GM12864 (cell line): ENCODE data around the gene PRIM2.
"Not testable (repeated sequence)": the region's sequence is repeated elsewhere in the genome, so short reads cannot be mapped to it uniquely, and the experiment has no call there.

Experiments used
- DNase-seq: peaks from one replicate; pipeline ENCODE4 v3.0.0-alpha.2; 2011; ENCODE audit warnings: low read depth
- H3K4me3 ChIP-seq: 2 replicates; pipeline ENCODE4 v1.5.1; 2011; ENCODE audit warnings: mild to moderate bottlenecking, low read depth, low read length, control low read depth
- TF ChIP-seq, protein P1 (sequence below): IDR thresholded peaks from 2 replicates; pipeline ENCODE4 v1.5.1; 2011; ENCODE audit warnings: low read depth, mild to moderate bottlenecking, moderate library complexity, low read length, control low read depth, inconsistent platforms; ENCODE audit errors: missing control alignments

PRIM2 gene, protein sequence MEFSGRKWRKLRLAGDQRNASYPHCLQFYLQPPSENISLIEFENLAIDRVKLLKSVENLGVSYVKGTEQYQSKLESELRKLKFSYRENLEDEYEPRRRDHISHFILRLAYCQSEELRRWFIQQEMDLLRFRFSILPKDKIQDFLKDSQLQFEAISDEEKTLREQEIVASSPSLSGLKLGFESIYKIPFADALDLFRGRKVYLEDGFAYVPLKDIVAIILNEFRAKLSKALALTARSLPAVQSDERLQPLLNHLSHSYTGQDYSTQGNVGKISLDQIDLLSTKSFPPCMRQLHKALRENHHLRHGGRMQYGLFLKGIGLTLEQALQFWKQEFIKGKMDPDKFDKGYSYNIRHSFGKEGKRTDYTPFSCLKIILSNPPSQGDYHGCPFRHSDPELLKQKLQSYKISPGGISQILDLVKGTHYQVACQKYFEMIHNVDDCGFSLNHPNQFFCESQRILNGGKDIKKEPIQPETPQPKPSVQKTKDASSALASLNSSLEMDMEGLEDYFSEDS

DNA sequence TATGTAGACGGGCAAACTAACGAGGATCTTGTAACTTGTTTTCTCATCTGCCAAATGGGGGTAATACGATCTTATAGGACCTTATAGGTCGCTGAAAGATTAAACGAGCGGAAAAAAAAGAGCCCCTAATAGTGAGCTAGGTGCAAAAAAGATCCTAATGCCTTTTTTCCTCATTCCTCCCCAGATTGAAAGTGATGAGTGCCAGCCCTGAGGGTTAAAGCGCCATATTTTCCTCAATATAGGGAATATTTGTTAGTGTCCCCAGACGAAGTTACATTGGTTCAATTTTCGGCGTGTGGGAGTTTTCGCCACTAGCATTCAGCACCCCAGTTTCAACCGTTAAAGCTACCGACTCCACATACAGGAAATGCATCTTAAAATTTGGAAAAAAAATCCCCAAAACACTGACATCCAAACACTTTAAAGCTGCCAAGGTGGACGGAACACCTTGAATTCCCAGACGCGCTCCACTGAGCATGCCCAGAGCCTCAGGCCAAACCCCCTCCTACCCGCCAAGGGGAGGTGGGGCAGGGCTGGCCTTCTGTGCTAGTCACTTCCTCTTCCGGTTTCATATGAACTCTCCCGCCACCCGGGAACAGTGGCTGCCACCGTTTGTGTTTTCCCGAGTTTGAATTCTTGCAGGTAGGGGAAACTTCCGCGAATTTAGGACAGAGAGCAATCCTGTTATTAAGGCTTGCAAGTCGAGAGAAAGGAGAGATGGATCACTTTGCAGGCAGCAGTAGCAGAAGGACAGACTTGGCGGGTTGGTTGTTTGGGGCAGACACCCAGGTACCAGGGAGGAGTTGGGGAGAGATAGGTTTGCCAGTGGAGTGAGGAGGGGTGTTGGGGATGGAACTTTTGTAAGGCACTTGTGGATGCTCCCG lies at the start of gene PRIM2:
TSS of gene PRIM2 (plus strand) at position 571 of the 884 bp plus-strand sequence. CDS start 816 bp downstream, outside the sequence.
- H3K4me3 ChIP-seq: peak within 1 kb of the TSS; percentile 86
- TF ChIP-seq, protein P1, sequence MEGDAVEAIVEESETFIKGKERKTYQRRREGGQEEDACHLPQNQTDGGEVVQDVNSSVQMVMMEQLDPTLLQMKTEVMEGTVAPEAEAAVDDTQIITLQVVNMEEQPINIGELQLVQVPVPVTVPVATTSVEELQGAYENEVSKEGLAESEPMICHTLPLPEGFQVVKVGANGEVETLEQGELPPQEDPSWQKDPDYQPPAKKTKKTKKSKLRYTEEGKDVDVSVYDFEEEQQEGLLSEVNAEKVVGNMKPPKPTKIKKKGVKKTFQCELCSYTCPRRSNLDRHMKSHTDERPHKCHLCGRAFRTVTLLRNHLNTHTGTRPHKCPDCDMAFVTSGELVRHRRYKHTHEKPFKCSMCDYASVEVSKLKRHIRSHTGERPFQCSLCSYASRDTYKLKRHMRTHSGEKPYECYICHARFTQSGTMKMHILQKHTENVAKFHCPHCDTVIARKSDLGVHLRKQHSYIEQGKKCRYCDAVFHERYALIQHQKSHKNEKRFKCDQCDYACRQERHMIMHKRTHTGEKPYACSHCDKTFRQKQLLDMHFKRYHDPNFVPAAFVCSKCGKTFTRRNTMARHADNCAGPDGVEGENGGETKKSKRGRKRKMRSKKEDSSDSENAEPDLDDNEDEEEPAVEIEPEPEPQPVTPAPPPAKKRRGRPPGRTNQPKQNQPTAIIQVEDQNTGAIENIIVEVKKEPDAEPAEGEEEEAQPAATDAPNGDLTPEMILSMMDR: no peak
- DNase-seq: peak; percentile 62

DNA sequence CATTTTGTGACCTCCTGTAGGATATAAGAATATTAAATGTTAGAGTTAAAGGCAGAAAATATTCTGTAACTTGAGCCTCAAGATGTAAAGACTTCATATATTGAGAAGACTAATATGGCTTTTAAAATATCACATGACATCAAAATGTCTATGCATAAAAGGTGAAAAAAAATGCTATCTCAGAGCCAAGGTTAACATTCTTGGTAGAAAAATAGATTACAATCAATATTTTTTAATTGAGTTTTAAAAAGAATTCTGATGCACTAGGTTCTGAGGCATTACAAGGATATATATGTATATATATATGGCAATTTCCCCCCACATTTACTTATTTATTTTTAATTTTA lies 49.2 kb upstream of the PRIM2 start:
- TF ChIP-seq, protein P1: no peak
- no peak for DNase-seq
- no peak overlapping the region for H3K4me3 ChIP-seq

DNA sequence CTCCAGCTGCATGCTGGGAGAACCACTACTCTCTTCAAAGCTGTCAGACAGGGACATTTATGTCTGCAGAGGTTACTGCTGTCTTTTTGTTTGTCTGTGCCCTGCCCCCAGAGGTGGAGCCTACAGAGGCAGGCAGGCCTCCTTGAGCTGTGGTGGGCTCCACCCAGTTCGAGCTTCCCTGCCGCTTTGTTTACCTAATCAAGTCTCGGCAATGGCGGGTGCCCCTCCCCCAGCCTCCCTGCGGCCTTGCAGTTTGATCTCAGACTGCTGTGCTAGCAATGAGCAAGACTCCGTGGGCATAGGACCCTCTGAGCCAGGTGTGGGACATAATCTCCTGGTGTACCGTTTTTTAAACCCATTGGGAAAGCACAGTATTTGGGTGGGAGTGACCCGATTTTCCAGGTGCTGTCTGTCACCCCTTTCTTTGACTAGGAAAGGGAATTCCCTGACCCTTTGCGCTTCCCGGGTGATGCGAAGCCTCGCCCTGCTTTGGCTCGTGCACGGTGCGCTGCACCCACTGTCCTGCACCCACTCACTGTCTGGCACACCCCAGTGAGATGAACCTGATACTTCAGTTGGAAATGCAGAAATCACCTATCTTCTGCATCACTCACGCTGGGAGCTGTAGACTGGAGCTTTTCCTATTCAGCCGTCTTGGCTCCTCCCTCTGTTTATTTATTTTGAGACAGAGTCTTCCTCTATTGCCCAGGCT lies 43.2 kb upstream of the PRIM2 start:
- H3K4me3 ChIP-seq, DNase-seq: not testable (repeated sequence)

DNA sequence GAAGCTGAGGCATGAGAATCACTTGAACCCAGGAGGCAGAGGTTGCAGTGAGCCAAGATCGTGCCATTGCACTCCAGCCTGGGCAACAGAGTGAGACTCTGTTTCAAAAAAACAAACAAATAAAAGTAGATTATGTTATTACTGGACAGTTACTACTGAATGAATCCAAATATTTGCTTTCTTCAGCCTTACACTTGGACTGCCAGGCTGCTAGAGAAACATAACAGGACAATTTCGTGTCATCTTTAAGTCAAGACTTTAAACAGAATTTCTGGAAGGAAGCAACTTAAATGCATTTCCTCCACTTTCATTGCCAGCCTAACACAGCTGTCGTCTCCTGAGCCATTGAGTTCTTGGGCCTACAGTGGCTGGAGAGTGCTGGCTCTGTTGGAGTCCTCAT lies 42.0 kb upstream of the PRIM2 start:
- H3K4me3 ChIP-seq: no peak overlapping the region
- no peak for DNase-seq
- TF ChIP-seq, protein P1: no peak

DNA sequence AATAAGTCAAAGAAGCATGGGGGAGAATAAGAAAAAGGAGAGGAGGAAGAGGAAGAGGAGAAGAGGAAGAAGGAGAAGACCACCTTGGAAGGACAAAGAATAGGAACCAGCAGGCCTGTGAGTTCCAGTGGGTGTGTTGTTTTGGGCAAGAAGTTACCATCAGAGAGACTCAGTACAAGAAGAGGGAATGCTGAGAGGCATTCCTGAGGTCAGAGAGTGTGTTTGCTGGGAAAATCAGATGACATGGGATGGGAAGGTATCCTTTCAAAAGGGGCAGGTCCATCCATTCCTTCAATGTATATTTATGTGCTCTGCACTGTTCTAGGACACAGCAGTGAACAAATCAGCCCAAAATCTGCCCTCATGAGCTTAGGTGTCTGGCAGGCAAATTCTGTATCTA lies 40.5 kb upstream of the PRIM2 start:
- TF ChIP-seq, protein P1: no peak
- DNase-seq: no peak
- no peak overlapping the region for H3K4me3 ChIP-seq

DNA sequence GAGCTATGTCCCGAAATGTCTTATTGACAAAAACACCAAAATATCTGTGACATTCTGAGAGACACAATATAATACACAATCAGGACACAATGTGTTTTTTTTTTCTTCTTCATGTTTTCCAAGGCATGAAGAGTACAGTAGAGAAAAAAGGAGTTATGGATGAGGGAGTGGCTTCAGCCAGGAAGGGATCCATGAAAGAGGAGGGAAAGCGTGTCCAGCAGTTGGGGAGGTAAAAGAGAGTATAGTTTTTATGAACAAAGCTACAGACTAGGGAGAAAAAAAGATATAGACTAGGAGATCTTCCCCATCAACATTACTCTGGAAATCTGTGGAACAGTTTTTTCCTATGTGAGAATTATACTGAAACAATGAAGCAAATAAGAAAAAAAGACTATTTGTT lies 38.9 kb upstream of the PRIM2 start:
- H3K4me3 ChIP-seq: no peak overlapping the region
- DNase-seq: no peak
- TF ChIP-seq, protein P1: no peak

DNA sequence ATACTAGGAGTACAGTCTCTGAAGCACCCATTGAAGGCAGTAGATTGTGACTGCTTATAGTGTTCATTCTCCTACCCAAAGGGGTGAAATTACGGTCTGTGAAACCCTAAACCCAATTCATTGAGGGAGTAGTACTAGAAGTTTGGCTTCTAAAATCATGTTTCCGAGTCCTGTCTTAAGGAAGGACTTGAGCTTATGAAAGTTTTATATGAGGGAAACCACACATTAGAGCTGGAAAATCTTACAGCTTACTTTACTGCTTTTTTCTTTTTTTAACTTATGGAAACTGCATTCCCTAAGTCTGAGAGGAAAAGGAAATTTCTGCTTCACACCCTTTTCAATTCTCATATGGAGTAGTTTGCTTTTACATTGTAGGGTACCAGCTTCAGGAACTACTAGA lies 38.4 kb upstream of the PRIM2 start:
- no peak for DNase-seq
- no peak overlapping the region for H3K4me3 ChIP-seq
- TF ChIP-seq, protein P1: no peak
